GM19239 (cell line): ENCODE measurements around the gene MYH14.
A peak's percentile ranks its signal among the peaks of the same experiment; 100 is the strongest.

ENCODE experiments used
- DNase-seq: peaks from one replicate; pipeline ENCODE4 v3.0.0; 2011; ENCODE audit warnings: low spot score; ENCODE audit not compliant: insufficient read length
- FAIRE-seq: peaks from 2 replicates; lab custom pipeline; 2011; peaks lifted over from hg19 to GRCh38; lab: Jason Lieb, UNC

Gene MYH14

GRCh38 chr19:50312967-50313811, 109.8 kb downstream of the MYH14 start:
- no peak for FAIRE-seq
- no peak for DNase-seq

- FAIRE-seq (no peak), DNase-seq (no peak)
Measured at GRCh38 chr19:50313812-50314536, 110.6 kb downstream of the MYH14 start.

- no peak for FAIRE-seq
- no peak for DNase-seq
Measured at GRCh38 chr19:50314724-50315708, 111.6 kb downstream of the MYH14 start.

GRCh38 chr19:50315773-50316448, 112.5 kb downstream of the MYH14 start:
- FAIRE-seq, result no peak
- no peak for DNase-seq

- DNase-seq (no peak), FAIRE-seq (no peak)
Measured at GRCh38 chr19:50317115-50317514, 113.7 kb downstream of the MYH14 start.

- no peak for FAIRE-seq
Measured at GRCh38 chr19:50318438-50318837, 115.0 kb downstream of the MYH14 start.

GRCh38 chr19:50319156-50319555, 115.7 kb downstream of the MYH14 start:
- DNase-seq, result no peak

More at GRCh38 chr19:50318438-50318837, 115.0 kb downstream of the MYH14 start:
- no peak for DNase-seq

GRCh38 chr19:50320051-50320450, 116.6 kb downstream of the MYH14 start:
- no peak for DNase-seq
- no peak for FAIRE-seq

More at GRCh38 chr19:50319156-50319555, 115.7 kb downstream of the MYH14 start:
- FAIRE-seq, result no peak

GRCh38 chr19:50320596-50320995, 117.2 kb downstream of the MYH14 start:
- no peak for FAIRE-seq
- no peak for DNase-seq

- FAIRE-seq (no peak), DNase-seq (no peak)
Measured at GRCh38 chr19:50321831-50322230, 118.4 kb downstream of the MYH14 start.

GRCh38 chr19:50322234-50322633, 118.8 kb downstream of the MYH14 start:
- DNase-seq (no peak), FAIRE-seq (no peak)

- FAIRE-seq (no peak), DNase-seq (no peak)
Measured at GRCh38 chr19:50322931-50323781, 119.7 kb downstream of the MYH14 start.

GRCh38 chr19:50323782-50324133, 120.3 kb downstream of the MYH14 start:
- no peak for FAIRE-seq

GRCh38 chr19:50324331-50324730, 120.9 kb downstream of the MYH14 start:
- FAIRE-seq (no peak), DNase-seq (no peak)

More at GRCh38 chr19:50323782-50324133, 120.3 kb downstream of the MYH14 start:
- no peak for DNase-seq

- peak; percentile 93 for DNase-seq
Measured at GRCh38 chr19:50325310-50326100, 122.1 kb downstream of the MYH14 start.

GRCh38 chr19:50326101-50326664, 122.8 kb downstream of the MYH14 start:
- DNase-seq, result no peak
- FAIRE-seq, result no peak

More at GRCh38 chr19:50325310-50326100, 122.1 kb downstream of the MYH14 start:
- no peak for FAIRE-seq

GRCh38 chr19:50327013-50327412, 123.6 kb downstream of the MYH14 start:
- FAIRE-seq (no peak), DNase-seq (no peak)
